Mesendoderm (in vitro differentiated cells): ENCODE data around the gene CYB561.

Source experiments
- DNase-seq: peaks from one replicate; pipeline ENCODE4 v3.0.0; 2013
- H2AK5ac ChIP-seq: 2 replicates; pipeline ENCODE4 v1.6.1; 2013; ENCODE audit warnings: low read length, inconsistent platforms
- H2BK120ac ChIP-seq: 2 replicates; pipeline ENCODE4 v1.6.1; 2013; ENCODE audit warnings: low read depth, mild to moderate bottlenecking, low read length, moderate library complexity, mixed read lengths
- H2BK15ac ChIP-seq: replicated peaks from 2 replicates; pipeline ENCODE4 v1.6.1; 2013; ENCODE audit warnings: low read depth, mild to moderate bottlenecking, moderate library complexity
- H2BK5ac ChIP-seq: 2 replicates; pipeline ENCODE4 v1.6.1; 2013; ENCODE audit warnings: low read length, inconsistent platforms
- H3K18ac ChIP-seq: 2 replicates; pipeline ENCODE4 v1.6.1; 2013; ENCODE audit warnings: mild to moderate bottlenecking, low read length, mixed read lengths
- H3K23ac ChIP-seq: one replicate; pipeline ENCODE4 v1.6.1; 2013; ENCODE audit warnings: low read length
- H3K27ac ChIP-seq: 2 replicates; pipeline ENCODE4 v1.5.1; 2013; ENCODE audit warnings: low read depth, mild to moderate bottlenecking, inconsistent platforms, low read length, moderate library complexity
- H3K27me3 ChIP-seq: 2 replicates; pipeline ENCODE4 v1.6.1; 2013; ENCODE audit warnings: low read length, control low read depth, mild to moderate bottlenecking, inconsistent platforms; ENCODE audit not compliant: insufficient read depth, poor library complexity
- H3K36me3 ChIP-seq: 2 replicates; pipeline ENCODE4 v1.6.1; 2013; ENCODE audit warnings: low read length, inconsistent platforms; ENCODE audit not compliant: control insufficient read depth, insufficient read depth
- H3K4ac ChIP-seq: one replicate; pipeline ENCODE4 v1.6.1; 2013; ENCODE audit warnings: low read depth, mild to moderate bottlenecking, low read length, moderate library complexity
- H3K4me1 ChIP-seq: 2 replicates; pipeline ENCODE4 v1.6.1; 2013; ENCODE audit warnings: low read depth, low read length, inconsistent platforms; ENCODE audit not compliant: control insufficient read depth
- H3K4me2 ChIP-seq: 2 replicates; pipeline ENCODE4 v1.6.1; 2013; ENCODE audit warnings: low read length
- H3K4me3 ChIP-seq: 2 replicates; pipeline ENCODE4 v1.5.1; 2013; ENCODE audit warnings: mild to moderate bottlenecking, low read length
- H3K56ac ChIP-seq: one replicate; pipeline ENCODE4 v1.6.1; 2013; ENCODE audit warnings: low read length
- H3K79me1 ChIP-seq: 2 replicates; pipeline ENCODE4 v1.6.1; 2013; ENCODE audit warnings: low read length, inconsistent platforms
- H3K79me2 ChIP-seq: 2 replicates; pipeline ENCODE4 v1.6.1; 2013; ENCODE audit warnings: mild to moderate bottlenecking, low read length; ENCODE audit not compliant: control insufficient read depth, insufficient read depth
- H3K9ac ChIP-seq: 2 replicates; pipeline ENCODE4 v1.6.1; 2013; ENCODE audit warnings: low read length, inconsistent platforms
- H4K5ac ChIP-seq: one replicate; pipeline ENCODE4 v1.6.1; 2013; ENCODE audit warnings: low read length
- H4K8ac ChIP-seq: one replicate; pipeline ENCODE4 v1.6.1; 2013; ENCODE audit warnings: low read depth, mild to moderate bottlenecking, control low read depth, low read length, moderate library complexity
- WGBS: extraction: QIAGEN DNeasy Blood & Tissue Kit; methylation state at CpG from one replicate; pipeline ENCODE4 v1.1.7; 2013; ENCODE audit warnings: low lambda C conversion rate, missing lambda C conversion rate; ENCODE audit not compliant: insufficient coverage; ENCODE audit errors: extremely low coverage; 5-methylcytosine and 5-hydroxymethylcytosine counted together

CYB561 gene

DNA sequence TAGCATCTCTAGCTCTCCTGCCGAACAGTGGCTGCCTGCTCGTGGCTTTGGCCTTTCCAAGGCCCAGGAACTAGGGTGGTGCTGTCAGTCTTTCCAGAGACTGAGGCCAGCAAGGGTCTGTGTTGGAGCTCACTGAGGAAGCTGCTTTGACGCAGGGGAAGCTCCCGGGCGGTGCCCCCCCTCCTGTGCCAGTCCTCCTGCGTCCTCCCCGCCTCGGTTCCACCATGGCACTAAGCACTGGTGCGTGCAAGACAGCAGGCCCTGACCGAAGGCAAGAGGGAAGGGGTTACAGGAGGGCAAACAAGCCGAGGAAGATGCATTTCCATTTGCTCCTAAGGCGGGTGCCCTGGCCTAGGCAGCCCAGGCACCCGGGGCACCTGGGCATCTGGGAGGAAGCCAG is 4.5 kb downstream of the CYB561 start:
- H3K36me3 ChIP-seq, result no peaks in the 10 kb centered on the region
- H3K79me2 ChIP-seq, result no peaks in the 10 kb centered on the region

DNA sequence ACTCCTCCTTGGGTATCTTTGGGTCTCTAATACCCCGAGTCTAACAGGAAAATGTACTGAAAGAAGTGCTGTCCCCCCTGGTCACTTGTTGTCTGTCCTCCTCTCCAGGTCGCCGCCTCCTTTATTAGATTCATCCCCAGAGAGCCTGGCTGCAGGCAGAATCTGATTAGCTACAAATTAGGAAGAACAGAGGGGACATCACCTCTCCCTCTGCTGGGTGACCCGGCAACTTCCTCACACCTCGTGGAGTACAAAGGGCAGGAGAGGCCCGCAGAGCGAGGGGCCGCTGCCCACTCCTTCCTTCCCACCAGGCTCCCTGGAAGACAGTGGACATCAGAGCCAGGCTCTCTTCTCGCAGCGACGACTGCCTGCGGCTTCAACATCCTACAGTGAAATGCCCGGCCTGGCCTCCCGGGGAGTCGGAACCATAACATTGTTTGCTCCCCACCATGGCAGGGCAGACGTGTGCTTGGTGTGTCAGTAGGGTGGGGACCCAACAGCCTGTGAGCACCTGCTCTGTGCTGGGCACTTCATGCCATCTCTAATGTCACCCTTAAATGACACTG is 5.3 kb downstream of the CYB561 start:
- Histone ChIP-seq H2BK120ac (no peak overlapping the region), H3K79me2 (no peaks in the 10 kb centered on the region), H3K27ac (no peak overlapping the region), H3K4ac (no peak overlapping the region), H3K18ac (no peak overlapping the region), H3K9ac (no peak overlapping the region), H3K79me1 (peaks cover 4% of the 10 kb centered on the region), H2BK5ac (no peak overlapping the region), H3K36me3 (no peaks in the 10 kb centered on the region), H3K4me3 (no peak overlapping the region), H3K23ac (no peak overlapping the region), H2AK5ac (no peak overlapping the region), H3K4me1 (no peaks in the 10 kb centered on the region), H3K27me3 (no peaks in the 10 kb centered on the region), H4K8ac (no peak overlapping the region), H4K5ac (no peak overlapping the region), H3K4me2 (no peak overlapping the region), H2BK15ac (no peak overlapping the region), H3K56ac (no peak overlapping the region)
- no peak for DNase-seq
- WGBS, result no CpG with 5 or more reads among the region's 16 CpGs

More for the DNA sequence above, 4.5 kb downstream of the CYB561 start:
- no peak overlapping the region for H2BK120ac ChIP-seq
- H3K79me1 ChIP-seq, result peaks cover 4% of the 10 kb centered on the region
- no peak overlapping the region for H2BK15ac ChIP-seq
- H3K23ac ChIP-seq, result no peak overlapping the region
- no peak overlapping the region for H3K9ac ChIP-seq
- H3K56ac ChIP-seq, result no peak overlapping the region
- no peak overlapping the region for H3K27ac ChIP-seq
- H3K4me2 ChIP-seq, result no peak overlapping the region
- no peak overlapping the region for H4K5ac ChIP-seq
- no peak overlapping the region for H3K4me3 ChIP-seq
- H2AK5ac ChIP-seq, result no peak overlapping the region
- H3K4ac ChIP-seq, result no peak overlapping the region
- WGBS, result no CpG with 5 or more reads among the region's 13 CpGs
- H3K18ac ChIP-seq, result no peak overlapping the region
- DNase-seq, result no peak
- H3K4me1 ChIP-seq, result no peaks in the 10 kb centered on the region
- H2BK5ac ChIP-seq, result no peak overlapping the region
- no peaks in the 10 kb centered on the region for H3K27me3 ChIP-seq
- no peak overlapping the region for H4K8ac ChIP-seq

DNA sequence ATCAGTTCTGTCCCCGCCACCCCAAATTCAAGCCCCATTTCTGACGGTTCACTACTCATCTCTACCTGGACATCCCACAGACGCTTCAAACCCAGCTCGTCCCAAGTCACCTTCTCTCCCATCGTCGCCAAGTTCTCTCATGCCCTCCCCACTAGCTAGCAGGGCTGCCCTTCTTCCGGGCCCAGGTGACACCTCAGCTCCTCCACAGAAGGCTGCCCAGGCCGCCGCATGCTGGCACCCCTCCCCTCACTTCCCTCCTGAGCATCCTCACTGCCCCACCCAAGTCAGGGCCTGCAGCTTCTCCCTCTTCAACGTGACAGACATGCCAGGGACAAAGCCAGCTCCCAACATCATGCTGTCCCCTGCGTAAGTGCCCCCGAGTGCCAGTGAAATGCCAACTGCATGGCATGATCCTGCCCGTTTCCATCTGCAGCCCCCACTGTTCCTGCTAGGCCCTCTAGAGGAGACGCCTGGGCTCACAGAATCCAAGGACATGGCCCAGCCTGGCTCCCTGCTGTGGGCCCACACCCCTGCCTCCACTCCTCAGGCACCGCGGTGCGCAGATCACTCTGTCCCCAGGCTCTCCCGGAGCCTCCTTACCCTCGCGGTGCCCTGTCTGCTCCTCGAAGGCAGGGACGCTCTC is 5.9 kb downstream of the CYB561 start:
- Histone ChIP-seq H3K4me1 (no peaks in the 10 kb centered on the region), H3K4me3 (no peak overlapping the region), H4K8ac (no peak overlapping the region), H3K4ac (no peak overlapping the region), H2BK120ac (no peak overlapping the region), H3K79me1 (peaks cover 4% of the 10 kb centered on the region), H3K18ac (no peak overlapping the region), H4K5ac (no peak overlapping the region), H2AK5ac (no peak overlapping the region), H3K4me2 (no peak overlapping the region), H2BK5ac (no peak overlapping the region), H3K56ac (no peak overlapping the region), H3K27me3 (no peaks in the 10 kb centered on the region), H3K79me2 (no peaks in the 10 kb centered on the region), H2BK15ac (no peak overlapping the region), H3K36me3 (no peaks in the 10 kb centered on the region), H3K27ac (no peak overlapping the region), H3K9ac (no peak overlapping the region), H3K23ac (no peak overlapping the region)
- no peak for DNase-seq
- no CpG with 5 or more reads among the region's 22 CpGs for WGBS

- Histone ChIP-seq H3K4me2 (no peak overlapping the region), H3K9ac (no peak overlapping the region), H4K8ac (no peak overlapping the region), H4K5ac (no peak overlapping the region), H3K23ac (no peak overlapping the region), H2BK15ac (no peak overlapping the region), H2BK5ac (no peak overlapping the region), H3K79me1 (peaks cover 4% of the 10 kb centered on the region), H3K36me3 (no peaks in the 10 kb centered on the region), H3K4ac (no peak overlapping the region), H3K18ac (no peak overlapping the region), H3K27ac (no peak overlapping the region), H3K56ac (no peak overlapping the region), H2AK5ac (no peak overlapping the region), H3K4me3 (no peak overlapping the region), H3K27me3 (no peaks in the 10 kb centered on the region), H3K4me1 (no peaks in the 10 kb centered on the region), H3K79me2 (no peaks in the 10 kb centered on the region), H2BK120ac (no peak overlapping the region)
- no peak for DNase-seq
- no CpG with 5 or more reads among the region's 8 CpGs for WGBS
Measured at GRCh38 chr17:63439687-63440086, 6.4 kb downstream of the CYB561 start.

DNA sequence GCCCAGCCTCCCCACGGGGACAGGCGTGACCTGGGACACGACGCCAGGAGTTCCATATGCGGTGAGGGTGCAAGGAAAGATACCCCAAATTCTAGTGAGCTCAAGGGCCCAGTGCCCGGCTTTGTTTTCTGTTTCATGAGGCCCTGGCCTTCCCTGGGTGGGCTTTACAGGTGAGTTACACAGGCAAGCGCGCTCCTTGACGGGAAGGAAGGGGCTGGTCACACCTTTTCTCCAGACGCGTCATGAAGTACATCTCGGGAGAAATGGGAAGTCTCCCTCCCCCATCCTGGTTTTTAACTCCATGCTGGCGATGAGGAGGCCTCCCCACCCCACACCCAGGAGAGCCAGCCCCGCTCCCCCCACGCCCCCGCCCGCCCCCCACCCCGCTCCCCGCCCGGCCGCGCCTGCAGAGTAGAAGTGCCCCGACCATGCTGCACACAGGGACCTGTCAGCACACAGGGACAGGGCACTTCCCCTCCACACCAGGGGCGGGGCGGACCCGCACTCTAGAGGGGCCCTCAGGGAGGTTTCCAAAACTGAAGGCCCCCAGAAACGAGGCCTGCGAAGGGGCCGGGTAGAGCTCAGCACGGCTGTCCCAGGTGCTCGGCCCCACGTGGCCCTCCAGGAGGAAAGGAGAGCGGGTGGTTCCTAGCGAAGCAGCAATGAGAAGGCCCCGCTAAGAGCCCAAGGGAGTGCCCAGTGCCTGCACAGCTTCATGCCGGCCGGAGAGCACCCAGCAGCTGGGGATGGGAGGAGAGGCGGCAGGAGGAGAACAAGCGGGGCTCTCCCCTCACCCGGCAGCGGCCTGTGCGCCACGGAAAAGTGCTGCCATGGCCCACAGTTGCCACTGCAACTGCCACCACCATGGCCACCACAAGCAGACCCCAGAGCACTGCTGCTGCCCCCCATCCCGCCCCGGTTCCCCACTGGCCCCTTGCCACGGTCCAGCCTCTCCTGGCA is 7.7 kb downstream of the CYB561 start:
- H2AK5ac ChIP-seq, result no peak overlapping the region
- no peak overlapping the region for H3K4me3 ChIP-seq
- H3K79me1 ChIP-seq, result no peaks in the 10 kb centered on the region
- H4K5ac ChIP-seq, result no peak overlapping the region
- H3K27ac ChIP-seq, result no peak overlapping the region
- H3K27me3 ChIP-seq, result no peaks in the 10 kb centered on the region
- no peak overlapping the region for H3K23ac ChIP-seq
- no peak overlapping the region for H2BK15ac ChIP-seq
- H3K56ac ChIP-seq, result no peak overlapping the region
- H3K4ac ChIP-seq, result no peak overlapping the region
- H3K4me2 ChIP-seq, result no peak overlapping the region
- H4K8ac ChIP-seq, result no peak overlapping the region
- no peaks in the 10 kb centered on the region for H3K79me2 ChIP-seq
- no peak overlapping the region for H3K9ac ChIP-seq
- WGBS, result no CpG with 5 or more reads among the region's 46 CpGs
- no peak overlapping the region for H3K18ac ChIP-seq
- no peak overlapping the region for H2BK120ac ChIP-seq
- no peaks in the 10 kb centered on the region for H3K36me3 ChIP-seq
- no peak overlapping the region for H2BK5ac ChIP-seq
- DNase-seq, result no peak
- H3K4me1 ChIP-seq, result no peaks in the 10 kb centered on the region
